ENCODE results near the gene EIF4E3. TPM values are rescaled to one million over a fixed set of nuclear protein-coding genes. Genes with fewer than 3 reads are reported as not detected.

EIF4E3 gene
- total RNA-seq, 1 donor from 2014 or later, result 15.7 TPM

DNA sequence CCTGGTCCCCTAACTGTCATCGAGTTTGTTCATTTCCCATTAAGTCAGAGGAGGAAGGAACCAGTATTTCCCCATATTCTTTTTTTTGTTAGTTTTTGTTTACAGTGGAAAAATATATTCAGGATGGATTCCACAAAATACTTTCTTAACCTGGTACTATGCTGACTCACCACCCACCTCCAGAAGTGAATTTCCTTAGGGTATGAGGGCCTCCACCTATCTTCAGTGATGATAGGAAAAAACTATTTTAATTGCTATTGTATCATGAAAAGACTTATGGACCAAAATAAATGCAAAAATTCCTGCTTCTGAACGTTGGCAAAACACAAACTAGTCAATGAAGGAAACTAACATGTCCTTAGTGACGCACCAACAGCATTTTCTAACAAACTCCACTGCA lies 77.5 kb downstream of the EIF4E3 start:
- no peak for ATAC-seq

DNA sequence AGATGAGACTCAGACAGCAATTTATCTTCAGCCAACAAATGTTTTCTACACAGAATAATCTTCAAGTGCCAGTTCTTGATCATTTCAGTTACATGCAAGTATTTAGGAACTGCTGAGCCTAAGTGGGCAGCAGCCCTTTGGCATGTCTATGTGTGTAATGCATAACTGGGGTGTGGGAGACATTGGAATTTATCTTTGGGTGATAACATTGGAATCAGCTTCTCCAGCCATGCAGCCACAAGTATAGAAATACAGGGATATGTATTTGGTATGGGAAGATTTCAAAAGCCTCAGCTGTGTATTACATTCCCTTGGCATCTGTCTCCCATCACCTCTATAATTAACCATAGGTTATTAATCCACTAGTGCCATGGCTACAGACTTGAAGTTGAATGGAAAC lies 78.2 kb downstream of the EIF4E3 start:
- no peak for ATAC-seq

DNA sequence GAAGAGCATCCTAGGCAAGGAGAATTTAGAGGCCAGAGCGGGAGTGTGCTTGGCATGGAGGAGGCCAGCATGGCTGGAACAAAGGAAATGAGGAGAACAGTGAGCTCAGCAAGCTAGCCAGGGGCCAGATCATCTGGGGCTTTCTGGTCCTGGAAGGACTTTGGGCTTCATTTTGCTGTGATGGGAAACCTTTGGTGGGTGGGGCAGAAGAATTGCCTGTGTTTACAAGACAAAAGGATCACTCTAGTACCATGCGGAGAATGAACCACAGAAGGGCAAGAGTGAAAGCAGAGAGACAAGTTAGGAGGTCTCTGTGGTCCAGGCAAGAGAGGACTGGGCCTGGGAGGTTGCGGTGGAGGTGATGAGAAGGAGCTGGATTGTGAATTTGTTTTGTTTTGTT lies 80.1 kb downstream of the EIF4E3 start:
- no peak for ATAC-seq

DNA sequence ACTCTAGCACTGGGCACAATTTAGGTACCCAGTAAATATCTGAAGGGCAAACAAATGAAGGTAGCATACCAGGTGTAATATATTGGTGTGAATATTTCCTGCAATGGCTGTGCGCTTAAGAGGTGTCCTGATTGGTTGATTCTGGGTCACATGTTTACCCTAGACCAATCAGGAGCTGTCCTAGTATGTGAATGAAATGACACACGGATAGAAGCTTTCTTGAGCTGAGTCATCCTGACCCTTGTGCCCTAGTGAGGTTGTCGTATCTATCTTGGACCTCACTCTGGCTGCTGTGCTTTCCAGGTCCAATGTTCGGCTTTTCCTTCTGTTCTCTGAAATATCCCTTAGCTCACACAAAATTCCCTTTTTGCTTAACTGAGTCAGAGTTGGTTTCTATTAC lies 83.5 kb downstream of the EIF4E3 start:
- no peak for ATAC-seq

DNA sequence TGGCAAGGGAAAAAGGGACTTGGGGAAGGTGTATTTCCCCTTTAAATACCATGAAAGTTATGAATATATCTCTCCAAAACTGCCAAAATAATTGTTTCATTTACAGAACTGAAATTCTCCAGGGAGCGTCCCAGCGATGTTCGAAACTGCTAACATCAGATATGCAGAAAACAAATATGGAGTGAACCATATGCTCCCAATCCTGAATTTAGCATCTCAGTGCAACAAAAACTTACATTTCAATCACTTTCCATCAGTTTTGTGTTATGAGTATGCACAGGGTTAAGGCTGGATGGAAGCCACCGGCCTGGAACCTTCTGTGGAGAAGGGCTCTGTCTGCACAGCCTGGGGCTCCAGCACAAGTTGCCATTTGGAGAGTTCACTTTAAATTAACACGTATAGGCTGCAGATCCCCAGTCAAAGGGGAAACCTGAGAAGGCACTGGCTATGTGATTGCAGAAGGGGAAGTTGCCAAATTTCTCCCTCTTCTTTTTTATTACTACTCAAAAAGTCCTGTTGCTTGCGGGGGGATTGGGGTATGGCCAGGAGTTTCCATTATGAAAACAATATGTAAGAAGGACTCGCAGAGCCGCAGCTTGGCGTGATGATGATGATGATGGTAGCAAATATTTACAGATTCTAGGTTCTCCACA lies 84.7 kb downstream of the EIF4E3 start:
- ATAC-seq, result no peak

DNA sequence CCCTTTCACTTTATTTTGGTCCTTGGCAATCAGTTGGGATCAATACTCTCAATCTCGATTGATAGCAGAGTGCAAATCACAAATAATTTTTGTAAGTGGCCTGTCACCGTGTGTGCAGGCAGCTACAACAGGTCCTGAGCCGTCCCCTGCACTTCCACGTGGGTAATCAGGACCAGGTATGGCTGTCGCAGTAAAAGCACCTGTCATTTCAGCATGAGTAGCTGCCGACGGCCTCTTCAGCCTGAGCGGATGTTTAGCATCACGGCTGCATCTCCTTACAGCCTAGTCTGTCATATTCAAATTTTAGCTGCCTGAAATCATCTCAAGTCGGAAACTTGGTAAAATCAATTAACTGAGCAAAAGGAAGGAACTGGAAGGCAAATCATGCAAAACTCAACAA lies 88.7 kb downstream of the EIF4E3 start:
- no peak for ATAC-seq

DNA sequence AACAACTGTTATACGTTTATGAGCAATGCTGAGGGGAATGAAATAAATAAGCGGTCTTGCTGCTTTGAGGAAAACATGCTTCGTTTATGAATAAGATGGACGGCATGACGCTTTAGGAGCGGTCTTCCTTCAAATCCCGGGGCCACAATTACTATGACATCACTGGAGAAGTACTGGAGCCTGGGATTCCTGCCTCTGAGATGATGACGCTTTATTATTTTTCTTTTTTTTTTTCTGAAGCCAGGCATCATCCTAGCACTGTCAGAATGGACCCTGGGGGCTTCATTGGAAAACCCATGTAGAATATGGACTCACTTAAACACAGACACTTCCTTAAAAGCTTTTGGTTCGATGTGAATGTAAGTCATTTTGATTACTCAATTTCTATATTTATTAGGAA lies 89.2 kb downstream of the EIF4E3 start:
- ATAC-seq, result no peak

DNA sequence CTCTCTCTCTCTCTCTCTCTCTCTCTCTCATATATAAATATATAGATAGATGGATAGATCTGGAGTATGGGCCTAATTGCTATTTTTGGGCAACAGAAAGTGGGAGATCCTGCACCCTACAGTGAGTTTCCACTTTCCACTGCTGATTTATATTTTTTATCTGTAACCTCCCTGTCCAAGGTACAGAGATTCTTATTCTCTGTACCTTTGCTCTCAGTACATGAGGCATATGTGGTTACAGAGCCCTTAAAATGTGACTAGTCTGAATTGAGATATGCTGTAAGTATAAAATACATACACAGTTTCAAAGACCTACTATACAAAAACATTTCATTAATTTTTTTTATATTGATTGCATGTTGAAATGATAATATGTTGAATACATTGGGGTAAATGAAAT lies 90.5 kb downstream of the EIF4E3 start:
- ATAC-seq, result no peak

DNA sequence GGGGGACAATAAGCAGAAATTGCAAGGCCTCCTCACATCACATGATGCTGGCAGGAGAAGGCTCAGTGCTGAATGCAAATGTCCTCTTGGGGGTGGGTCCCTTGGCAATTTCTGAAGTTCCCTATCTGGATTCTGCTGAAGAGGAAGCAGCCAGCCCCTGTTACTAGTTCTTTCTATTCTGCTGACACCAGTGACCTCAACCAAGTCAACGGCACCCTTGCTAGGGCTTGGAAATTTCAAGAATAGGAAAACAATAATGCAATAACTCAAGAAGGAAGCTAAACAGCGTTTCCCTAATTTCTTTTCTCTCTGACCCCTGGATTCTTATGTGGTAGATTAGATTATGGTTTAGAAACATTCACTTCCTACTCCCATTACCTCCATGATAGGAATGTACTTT lies 95.5 kb downstream of the EIF4E3 start:
- no peak for ATAC-seq

DNA sequence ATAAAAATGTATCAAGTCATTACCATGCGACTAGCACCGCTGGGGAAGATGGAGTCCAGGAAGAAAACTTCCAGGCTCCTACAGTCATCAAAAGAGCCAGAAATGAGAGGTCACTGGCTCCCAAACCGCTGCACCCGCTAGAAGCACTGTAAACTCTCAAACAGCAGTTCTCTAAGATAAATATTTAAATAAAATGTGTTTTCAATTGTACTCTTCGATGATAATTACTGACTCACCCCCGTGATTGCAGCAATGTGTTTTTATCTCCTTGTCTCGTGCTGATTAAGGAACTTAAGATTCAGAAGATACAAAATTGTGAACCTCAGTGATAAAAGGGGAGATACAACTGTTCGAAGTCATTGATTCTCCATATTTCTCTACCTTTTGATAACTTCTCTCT lies 95.9 kb downstream of the EIF4E3 start:
- ATAC-seq, result no peak

DNA sequence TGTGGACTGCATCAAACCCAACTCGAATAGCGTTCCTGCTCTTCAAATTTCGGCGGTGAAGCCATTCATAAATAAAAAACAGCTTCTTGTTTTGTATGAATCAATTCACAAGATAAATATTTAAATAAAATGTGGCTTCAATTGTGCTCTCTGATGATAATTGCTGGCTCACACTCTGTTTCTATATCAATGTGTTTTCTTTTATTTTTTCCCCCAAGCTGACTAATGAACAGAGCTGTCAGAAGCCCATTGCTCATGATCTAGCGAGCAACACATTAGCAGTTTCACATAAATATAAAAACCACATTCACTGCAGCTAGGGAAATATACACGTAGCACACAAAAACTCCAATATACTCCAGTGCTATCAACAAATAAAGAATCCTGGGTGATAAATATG lies 96.7 kb downstream of the EIF4E3 start:
- ATAC-seq, result no peak

DNA sequence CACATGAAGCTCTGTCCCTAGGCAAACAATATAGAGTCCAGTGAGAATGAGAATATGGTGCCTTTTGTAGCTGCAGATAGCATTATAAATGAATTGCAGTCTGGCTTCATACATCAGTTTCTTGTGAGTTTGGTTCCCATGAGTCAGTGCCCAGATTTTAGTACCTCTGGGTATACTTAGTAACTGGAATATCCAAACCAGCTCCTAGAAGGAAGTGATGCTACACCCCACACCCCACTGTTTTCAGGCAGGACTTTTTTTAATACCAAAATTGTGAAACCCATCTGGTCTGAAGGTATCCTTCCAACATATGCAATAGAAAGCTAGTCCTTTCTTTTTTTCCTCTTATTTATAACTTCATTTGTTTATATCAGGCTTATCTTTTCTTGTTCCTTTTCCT lies 99.5 kb downstream of the EIF4E3 start:
- ATAC-seq, result no peak

Other genes starting within 250 kb of the EIF4E3 start
- gene FOXP1, start 141.7 kb downstream of the EIF4E3 start, total RNA-seq, result 70.2 TPM
- gene GPR27, start 28.5 kb upstream of the EIF4E3 start, total RNA-seq, result 4.3 TPM
- gene PROK2, start 59.7 kb upstream of the EIF4E3 start, total RNA-seq, result not detected

All from esophagus mucosa (tissue), 1 donor.